HG02642 (cell line): Measurements from ENCODE around the gene PIK3CB.
"Not testable (repeated sequence)": the region's sequence is repeated elsewhere in the genome, so short reads cannot be mapped to it uniquely, and the experiment has no call there.

Source experiments
- ATAC-seq: cut with Tn5 transposase; IDR thresholded peaks from one replicate; pipeline ENCODE4 v1.9.1; 2021; ENCODE audit warnings: mild to moderate bottlenecking; ENCODE audit not compliant: unreplicated experiment, poor library complexity

The PIK3CB gene

DNA sequence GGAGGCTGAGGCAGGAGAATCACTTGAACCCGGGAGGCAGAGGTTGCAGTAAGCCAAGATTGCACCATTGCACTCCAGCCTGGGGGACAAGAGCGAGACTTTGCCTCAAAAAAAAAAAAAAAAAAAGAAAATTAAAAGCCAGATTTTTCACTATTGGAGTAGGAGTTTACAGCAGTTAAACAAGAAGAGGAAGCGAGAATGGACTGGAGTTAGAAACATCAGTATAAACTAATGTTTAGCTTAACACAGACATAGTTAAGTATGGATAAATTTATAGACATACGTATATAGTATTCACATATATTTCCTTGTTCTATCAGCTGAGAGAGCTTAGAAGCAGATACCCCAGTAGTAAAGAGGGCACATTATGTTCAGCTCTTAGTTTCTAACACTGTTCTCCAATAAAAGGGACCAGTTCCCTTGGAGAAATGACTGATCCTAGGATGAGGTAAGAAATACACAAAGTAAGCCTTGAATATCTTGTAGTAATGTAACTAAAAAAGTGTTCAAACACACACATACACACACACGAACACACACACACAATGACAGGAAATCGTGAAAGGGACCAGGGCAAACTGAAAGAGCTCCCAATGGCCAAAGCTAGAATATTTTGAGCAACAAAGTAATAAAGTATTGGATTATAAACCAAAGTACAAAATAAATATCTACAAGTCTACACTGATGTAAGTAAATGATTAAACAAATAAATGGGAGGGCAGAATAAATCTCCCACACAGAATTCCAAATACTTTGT is 25.1 kb downstream of the PIK3CB start:
- ATAC-seq: no peak

DNA sequence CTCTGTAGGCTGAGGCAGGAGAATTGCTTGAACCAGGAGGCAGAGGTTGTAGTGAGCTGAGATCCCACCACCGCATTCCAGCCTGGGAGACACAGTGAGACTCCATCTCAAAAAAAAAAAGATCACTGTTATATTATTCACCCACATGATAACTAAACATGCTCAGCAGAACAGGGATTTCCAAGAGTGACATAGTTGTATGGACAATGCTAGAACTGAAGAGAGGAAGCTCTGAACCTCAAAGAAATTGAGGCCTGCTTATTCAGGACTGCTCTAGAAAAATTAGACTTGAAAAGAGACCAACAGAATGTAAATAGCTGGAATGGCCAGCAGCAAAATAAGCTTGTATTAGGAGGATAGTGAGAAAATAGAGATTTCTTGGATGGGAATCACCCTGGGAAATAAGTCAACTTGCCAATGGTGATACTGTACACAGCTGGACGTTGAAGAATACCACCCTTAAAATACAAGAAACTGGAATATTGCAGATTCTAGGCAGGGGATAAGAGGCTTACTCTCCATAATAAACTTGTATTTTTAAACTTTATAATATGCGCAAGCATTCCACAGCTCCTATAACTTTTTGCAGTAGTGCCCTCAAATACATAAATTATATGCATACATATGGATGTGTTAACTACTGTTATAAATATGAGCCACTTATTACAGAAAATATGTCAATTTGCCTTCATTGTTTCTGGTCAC is 28.2 kb downstream of the PIK3CB start:
- ATAC-seq: no peak

GRCh38 chr3:138803006-138803653 is 31.6 kb downstream of the PIK3CB start:
- ATAC-seq: no peak

DNA sequence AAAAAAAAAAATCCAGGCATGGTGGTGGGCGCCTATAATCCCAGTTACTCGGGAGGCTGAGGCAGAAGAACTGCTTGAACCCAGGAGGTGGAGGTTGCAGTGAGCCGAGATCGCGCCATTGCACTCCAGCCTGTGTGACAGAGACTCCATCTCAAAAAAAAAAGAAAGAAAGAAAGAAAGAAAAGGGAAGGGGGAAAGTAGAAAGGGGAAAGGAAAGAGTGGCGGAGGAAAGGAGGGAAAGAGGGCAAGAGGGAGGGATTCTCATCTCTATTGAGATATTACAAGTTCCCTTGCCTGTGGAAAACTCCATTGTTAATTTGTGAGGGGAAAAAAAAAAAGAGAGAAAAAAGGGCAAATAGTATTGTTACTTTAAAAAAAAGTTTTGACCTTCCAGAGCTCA is 32.5 kb downstream of the PIK3CB start:
- not testable (repeated sequence) for ATAC-seq

GRCh38 chr3:138801792-138802191 is 32.9 kb downstream of the PIK3CB start:
- no peak for ATAC-seq

GRCh38 chr3:138800248-138800647 is 34.5 kb downstream of the PIK3CB start:
- no peak for ATAC-seq

- ATAC-seq: no peak
These were observed 34.9 kb downstream of the PIK3CB start for GRCh38 chr3:138799822-138800221.

DNA sequence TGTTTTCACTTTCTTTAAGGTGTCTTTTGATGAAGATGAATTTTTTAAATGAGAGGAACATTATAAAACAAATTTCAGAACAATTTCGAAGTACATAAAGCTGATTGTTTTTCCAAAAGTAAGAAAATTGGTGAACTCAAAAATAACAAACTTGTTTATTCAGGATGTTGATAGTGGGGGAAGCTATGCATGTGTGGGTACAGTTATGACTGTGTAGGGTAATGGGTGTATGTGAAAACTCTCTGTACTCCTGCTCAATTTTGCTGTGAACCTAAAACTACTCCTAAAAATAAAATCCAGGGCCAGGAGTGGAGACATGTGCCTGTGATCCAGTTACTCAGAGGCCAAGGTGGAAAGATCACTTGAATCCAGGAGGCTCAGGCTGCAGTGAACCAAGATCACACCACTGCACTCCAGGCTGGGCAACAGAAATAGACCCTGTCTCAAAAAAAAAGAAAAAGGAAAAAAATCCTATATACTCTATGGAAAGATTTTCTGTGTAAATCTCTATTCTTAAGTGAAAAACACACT is 37.2 kb downstream of the PIK3CB start:
- ATAC-seq: no peak

DNA sequence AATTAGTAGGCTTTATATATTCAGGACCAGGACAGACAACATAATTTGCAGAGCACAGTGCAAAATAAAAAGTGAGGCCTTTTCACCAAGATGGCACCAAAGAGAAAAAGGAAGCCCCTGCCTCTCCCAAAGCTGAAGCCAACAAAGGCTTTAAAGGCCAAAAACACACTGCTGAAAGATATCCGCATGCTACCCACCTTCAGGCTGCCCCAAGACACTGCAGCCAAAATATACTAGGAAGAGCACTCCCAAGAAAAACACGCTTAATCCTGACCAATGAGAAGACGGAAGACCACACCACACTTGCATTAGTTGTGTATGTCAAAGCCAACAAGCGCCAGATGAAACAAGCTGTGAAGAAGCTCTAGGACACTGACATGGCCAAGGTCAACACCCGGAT is 38.0 kb downstream of the PIK3CB start:
- ATAC-seq: no peak

DNA sequence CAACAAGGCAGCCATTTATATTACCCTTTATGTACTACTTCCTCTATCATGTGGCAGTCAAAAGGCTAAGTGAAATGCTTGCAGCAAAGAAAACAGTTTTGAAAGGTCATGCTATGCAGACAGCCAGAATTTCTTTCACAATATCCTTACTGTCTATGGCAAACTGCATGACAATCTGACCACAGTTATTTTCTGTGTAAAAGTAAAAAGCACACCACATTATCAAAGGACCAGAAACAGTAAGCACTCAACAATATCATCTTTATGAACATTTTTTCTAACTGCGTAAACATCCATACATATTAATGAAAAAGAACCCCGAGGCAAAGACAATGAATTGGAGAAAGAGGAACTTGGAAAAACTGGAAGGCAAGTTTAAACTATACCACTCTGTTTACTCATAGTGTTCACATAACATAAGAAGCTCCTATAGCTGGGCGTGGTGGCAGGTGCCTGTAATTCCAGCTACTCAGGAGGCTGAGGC is 47.9 kb downstream of the PIK3CB start:
- no peak for ATAC-seq

- ATAC-seq: no peak
These were observed 48.8 kb downstream of the PIK3CB start for GRCh38 chr3:138785951-138786350.

- not testable (repeated sequence) for ATAC-seq
These were observed 49.3 kb downstream of the PIK3CB start for GRCh38 chr3:138785362-138785857.

- no peak for ATAC-seq
These were observed 52.0 kb downstream of the PIK3CB start for GRCh38 chr3:138782755-138783154.

DNA sequence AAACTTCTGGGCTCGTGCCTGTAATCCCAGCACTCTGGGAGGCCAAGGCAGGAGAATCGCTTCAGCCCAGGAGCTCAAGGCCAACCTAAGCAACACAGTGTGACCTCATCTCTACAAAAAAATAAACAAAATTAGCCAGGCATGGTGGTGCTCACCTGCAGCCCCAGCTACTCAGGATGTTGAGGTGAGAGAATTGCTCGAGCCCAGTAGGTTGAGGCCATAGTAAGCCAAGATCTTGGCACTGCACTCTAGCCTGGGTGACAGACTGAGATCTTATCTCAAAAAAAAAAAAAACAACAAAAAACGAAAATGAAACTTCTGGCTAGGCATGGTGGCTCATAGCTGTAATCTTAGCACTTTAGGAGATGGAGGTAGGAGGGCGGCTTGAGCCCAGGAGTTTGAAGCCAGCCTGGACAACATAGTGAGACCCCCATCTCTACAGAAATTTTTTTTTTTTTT is 53.7 kb downstream of the PIK3CB start:
- ATAC-seq: peak; percentile 55

DNA sequence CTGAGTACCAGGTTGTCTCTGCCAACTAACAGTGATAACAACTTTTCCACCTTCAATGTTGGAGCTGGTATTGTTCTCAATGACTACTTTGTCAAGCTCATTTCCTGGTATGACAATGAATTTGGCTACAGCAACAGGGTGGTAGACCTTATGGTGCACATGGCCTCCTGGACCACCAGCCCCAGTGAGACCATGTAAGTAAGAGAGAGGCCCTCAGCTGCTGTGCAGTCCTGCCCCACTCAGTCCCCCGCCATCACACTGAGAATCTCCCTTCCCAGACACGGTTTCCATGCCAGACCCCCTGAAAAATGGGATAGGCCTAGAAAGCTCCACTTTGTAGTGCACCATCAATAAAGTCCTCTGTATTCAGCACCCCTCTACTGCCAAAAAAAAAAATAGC is 56.1 kb downstream of the PIK3CB start:
- ATAC-seq: no peak

GRCh38 chr3:138776961-138777360 is 57.8 kb downstream of the PIK3CB start:
- no peak for ATAC-seq

DNA sequence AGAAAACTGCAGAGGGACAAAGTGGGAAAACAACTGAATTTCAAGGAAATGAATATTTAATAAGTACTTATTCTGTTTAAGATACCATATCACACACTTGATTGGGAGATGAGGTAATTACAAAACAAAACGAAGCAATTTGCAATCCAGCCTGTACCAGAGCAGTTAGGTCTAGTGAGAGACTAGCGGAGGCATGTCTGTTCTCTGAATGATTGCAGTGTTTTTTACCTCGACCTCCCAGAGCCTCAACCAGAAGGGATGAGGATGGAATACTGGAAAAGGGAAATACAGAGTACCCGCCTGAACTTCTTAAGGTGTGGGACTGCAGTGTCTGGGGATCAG is 59.5 kb downstream of the PIK3CB start:
- ATAC-seq: no peak

GRCh38 chr3:138774529-138775253 is 60.0 kb downstream of the PIK3CB start:
- no peak for ATAC-seq

GRCh38 chr3:138771585-138771984 is 63.1 kb downstream of the PIK3CB start:
- no peak for ATAC-seq

DNA sequence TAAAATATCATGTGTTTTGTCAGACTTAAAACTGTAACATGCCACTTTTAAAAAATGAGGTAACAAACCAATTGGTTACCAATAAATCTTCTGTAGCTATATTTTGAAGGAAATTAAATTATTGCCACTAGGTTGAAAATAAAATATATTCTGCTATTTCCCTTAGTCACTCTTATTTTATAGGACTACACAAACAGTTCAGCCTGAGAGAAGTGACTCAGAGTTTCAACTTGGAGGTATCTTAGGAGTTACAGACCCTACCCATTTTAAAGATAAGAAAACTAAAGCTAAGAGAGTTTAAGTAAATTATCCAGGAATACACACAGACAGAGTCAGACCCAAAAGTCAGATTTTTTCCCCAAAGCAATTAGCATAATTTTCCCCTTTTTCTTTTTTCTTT is 65.1 kb downstream of the PIK3CB start:
- ATAC-seq: no peak
